Endothelial cell of umbilical vein (primary cell): ENCODE data around the gene BLVRA. TPM values are rescaled to one million over a fixed set of nuclear protein-coding genes. Genes with fewer than 3 reads are reported as not detected.

Experiments used
- BruUV-seq: library from RNA; stranded (reverse); fragments of 400-500 nt; replicated peaks from 2 replicates; lab custom pipeline; 2021; lab: Mats Ljungman, UMichigan
- CTCF ChIA-PET: fragments of 300-600, 350-600 bp; sonication (Branson Sonifier 250); formaldehyde crosslinking; loops from one replicate; lab custom pipeline; 2021; ENCODE audit warnings: antibody characterized with exemption, inconsistent platforms; lab: Charles Lee
- POLR2A ChIA-PET: fragments of 300-600, 350-600 bp; sonication (Branson Sonifier 250); formaldehyde crosslinking; loops from one replicate; lab custom pipeline; 2021; ENCODE audit warnings: antibody characterized with exemption, inconsistent platforms; lab: Charles Lee
- DNase-seq: peaks from one replicate; pipeline ENCODE4 v3.0.0-alpha.2; 2011; ENCODE audit warnings: low read depth, low spot score
- FAIRE-seq: peaks from 2 replicates; lab custom pipeline; 2011; peaks lifted over from hg19 to GRCh38; lab: Jason Lieb, UNC
- H2AFZ ChIP-seq: 2 replicates; pipeline ENCODE4 v1.6.0; 2012; ENCODE audit warnings: low read depth, low read length, control low read depth, inconsistent platforms
- H3K27ac ChIP-seq: 2 replicates; pipeline ENCODE4 v1.5.1; 2011; ENCODE audit warnings: low read depth, mild to moderate bottlenecking, control low read depth, low read length, moderate library complexity; ENCODE audit not compliant: insufficient read depth
- H3K27me3 ChIP-seq, 2 experiments: 2 replicates each; pipeline versions ENCODE4 v1.6.0 to v1.6.1; 2011; ENCODE audit warnings: low read length in 2 of 2, mixed read lengths in 1 of 2; ENCODE audit not compliant: control insufficient read depth in 2 of 2, insufficient read depth in 2 of 2
- H3K36me3 ChIP-seq, 2 experiments: 2 replicates in 1 of 2; 3 replicates in 1 of 2; pipeline ENCODE4 v1.5.1; 2011; ENCODE audit warnings: low read length in 2 of 2, mild to moderate bottlenecking in 1 of 2, moderate library complexity in 1 of 2; ENCODE audit not compliant: control insufficient read depth in 2 of 2, insufficient read depth in 2 of 2; ENCODE audit errors: extremely low read depth in 1 of 2
- H3K4me1 ChIP-seq: 3 replicates; pipeline ENCODE4 v1.5.1; 2011; ENCODE audit warnings: mild to moderate bottlenecking, low read length; ENCODE audit not compliant: control insufficient read depth, insufficient read depth; ENCODE audit errors: extremely low read depth
- H3K4me2 ChIP-seq: 2 replicates; pipeline ENCODE4 v1.6.1; 2011; ENCODE audit warnings: low read length, control low read depth, mixed read lengths; ENCODE audit not compliant: insufficient read depth
- H3K4me3 ChIP-seq, 3 experiments: fragments of 200-600 bp in 1 of 3; sonication (generic), shearing (Covaris generic) in 1 of 3; replicated peaks in 1 of 3; 2 replicates each; pipeline ENCODE4 v1.5.1; 2011 to 2016; ENCODE audit warnings: control low read depth in 3 of 3, low read length in 3 of 3, mild to moderate bottlenecking in 2 of 3, inconsistent platforms in 1 of 3, low read depth in 1 of 3, moderate library complexity in 1 of 3; ENCODE audit not compliant: insufficient read depth in 1 of 3
- H3K79me2 ChIP-seq: 2 replicates; pipeline ENCODE4 v1.6.0; 2012; ENCODE audit warnings: low read length, inconsistent platforms; ENCODE audit not compliant: control insufficient read depth, insufficient read depth
- H3K9ac ChIP-seq: replicated peaks from 2 replicates; pipeline ENCODE3; 2011; ENCODE audit warnings: low read length, control low read depth; ENCODE audit not compliant: insufficient read depth; ENCODE audit errors: extremely low read depth
- H3K9me1 ChIP-seq: replicated peaks from 3 replicates; pipeline ENCODE4 v1.6.0; 2011; ENCODE audit warnings: mild to moderate bottlenecking, low read length; ENCODE audit not compliant: control insufficient read depth, insufficient read depth; ENCODE audit errors: extremely low read depth
- H3K9me3 ChIP-seq: replicated peaks from 2 replicates; pipeline ENCODE4 v1.5.1; 2012; ENCODE audit warnings: low read length, inconsistent platforms; ENCODE audit not compliant: control insufficient read depth, insufficient read depth
- H4K20me1 ChIP-seq: replicated peaks from 2 replicates; pipeline ENCODE3; 2011; ENCODE audit warnings: mild to moderate bottlenecking, low read length; ENCODE audit not compliant: control insufficient read depth, insufficient read depth; ENCODE audit errors: extremely low read depth
- EZH2 ChIP-seq: IDR thresholded peaks from 2 replicates; pipeline ENCODE4 v1.6.1; 2012; ENCODE audit warnings: borderline replicate concordance, low read depth, mild to moderate bottlenecking, moderate library complexity, low read length, inconsistent platforms; ENCODE audit not compliant: severe bottlenecking
- FOS ChIP-seq: IDR thresholded peaks from 2 replicates; pipeline ENCODE4 v1.6.1; 2011; ENCODE audit warnings: mild to moderate bottlenecking, low read length, moderate library complexity, borderline replicate concordance; ENCODE audit not compliant: insufficient read depth
- GATA2 ChIP-seq: IDR thresholded peaks from 2 replicates; pipeline ENCODE4 v1.7.0; 2011; ENCODE audit warnings: low read depth, mild to moderate bottlenecking, moderate library complexity, mixed read lengths, low read length; ENCODE audit not compliant: insufficient read length, insufficient read depth
- JUN ChIP-seq: IDR thresholded peaks from 2 replicates; pipeline ENCODE4 v1.6.1; 2011; ENCODE audit warnings: borderline replicate concordance, low read depth; ENCODE audit not compliant: insufficient read length, insufficient read depth
- MYC ChIP-seq: IDR thresholded peaks from one replicate; pipeline ENCODE4 v1.6.1; 2011; ENCODE audit warnings: mild to moderate bottlenecking, low read depth, low read length
- POLR2A ChIP-seq: IDR thresholded peaks from 2 replicates; pipeline ENCODE4 v1.6.1; 2012; ENCODE audit warnings: low read depth, mild to moderate bottlenecking, control low read depth, low read length
- POLR2AphosphoS5 ChIP-seq: IDR thresholded peaks from 2 replicates; pipeline ENCODE4 v1.6.1; 2012; ENCODE audit warnings: low read depth, mild to moderate bottlenecking, control low read depth, low read length, moderate library complexity; ENCODE audit not compliant: insufficient read depth
- dilution Hi-C: fragments of 300-500 bp; cut with MboI; formaldehyde crosslinking; loops from one replicate; pipeline ENCODE4 v1.15.0; 2019; ENCODE audit warnings: low sequenced_read_pairs; ENCODE audit not compliant: extremely low pct_ligation_motif_present
- intact Hi-C: fragments of 100-400 bp; cut with micrococcal nuclease; formaldehyde crosslinking; loops from one replicate; pipeline ENCODE4 v1.10.0; 2022
- polyA plus RNA-seq, 4 experiments: library from polyadenylated mRNA; depleted of rRNA in 3 of 4; stranded (reverse) in 3 of 4; unstranded in 1 of 4; fragments of >200 nt; gene quantifications; 2 replicates each; pipeline versions ENCODE4 v1.2.1 to v1.2.3, GENCODE V29; 2011 to 2012; ENCODE audit warnings: missing spikeins in 1 of 4
- total RNA-seq: library from RNA; stranded (reverse); gene quantifications from 2 replicates; pipeline ENCODE4 v1.2.3, GENCODE V29; 2021
- TF ChIP-seq, protein P1 (sequence below): IDR thresholded peaks from 2 replicates; pipeline ENCODE4 v1.6.1; 2011; ENCODE audit not compliant: insufficient read depth, insufficient read length
- TF ChIP-seq, protein P2 (sequence below), 2 donors: IDR thresholded peaks; 1 replicate in 1 of 2; 2 replicates in 1 of 2; pipeline ENCODE4 v1.5.1; 2011; ENCODE audit warnings: low read length in 2 of 2, mild to moderate bottlenecking in 2 of 2, moderate library complexity in 2 of 2, control low read depth in 1 of 2, inconsistent platforms in 1 of 2, low read depth in 1 of 2; ENCODE audit not compliant: insufficient read depth in 1 of 2; ENCODE audit errors: extremely low read depth in 1 of 2

BLVRA gene
- total and polyA plus RNA-seq, 2 donors (not counting 3 experiments of a cell fraction or from before 2014, with no cell fraction given): 24.0 to 34.5 TPM

DNA sequence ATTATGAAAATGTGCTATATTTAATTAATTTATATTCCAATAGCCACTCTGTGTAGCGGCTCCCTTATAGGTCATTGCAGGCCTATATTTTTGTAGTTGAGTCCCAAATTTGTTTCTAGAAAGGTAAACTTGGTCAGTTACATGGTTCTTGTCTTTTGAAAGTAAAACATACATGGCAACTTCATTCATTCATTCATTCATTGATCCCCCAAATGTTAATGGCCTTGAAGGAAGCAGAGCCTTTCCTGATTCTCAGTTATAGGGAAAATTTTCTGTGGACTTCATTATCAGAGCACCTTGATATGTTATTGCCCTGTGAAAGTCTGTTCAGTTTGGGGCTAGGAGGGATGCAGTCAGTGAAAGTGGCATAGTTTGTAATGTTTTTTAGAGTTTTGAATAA, 2.9 kb downstream of the BLVRA start:
- H3K9ac ChIP-seq: no peak overlapping the region
- ChIA-PET CTCF (no interaction called here), POLR2A (no interaction called here)
- H3K79me2 ChIP-seq: no peaks in the 10 kb centered on the region
- FAIRE-seq (no peak), DNase-seq (no peak)
- H4K20me1 ChIP-seq: no peaks in the 10 kb centered on the region
- dilution Hi-C loops (no loop called here), intact Hi-C loops (no loop called here)
- no peaks in the 10 kb centered on the region for H3K9me3 ChIP-seq
- no peak overlapping the region for H2AFZ ChIP-seq
- no peak overlapping the region for H3K27ac ChIP-seq
- H3K27me3 ChIP-seq: no peaks in the 10 kb centered on the region
- TF ChIP-seq POLR2AphosphoS5: no peak
- TF ChIP-seq, protein P1, sequence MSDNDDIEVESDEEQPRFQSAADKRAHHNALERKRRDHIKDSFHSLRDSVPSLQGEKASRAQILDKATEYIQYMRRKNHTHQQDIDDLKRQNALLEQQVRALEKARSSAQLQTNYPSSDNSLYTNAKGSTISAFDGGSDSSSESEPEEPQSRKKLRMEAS: no peak
- no peak for TF ChIP-seq MYC
- TF ChIP-seq FOS: no peak
- TF ChIP-seq EZH2: no peak
- TF ChIP-seq JUN: no peak
- no TSS peak for BruUV-seq
- no peaks in the 10 kb centered on the region for H3K36me3 ChIP-seq
- H3K4me3 ChIP-seq: no peak overlapping the region
- no peak overlapping the region for H3K4me2 ChIP-seq
- no peaks in the 10 kb centered on the region for H3K9me1 ChIP-seq
- H3K4me1 ChIP-seq: peaks cover 4% of the 10 kb centered on the region

DNA sequence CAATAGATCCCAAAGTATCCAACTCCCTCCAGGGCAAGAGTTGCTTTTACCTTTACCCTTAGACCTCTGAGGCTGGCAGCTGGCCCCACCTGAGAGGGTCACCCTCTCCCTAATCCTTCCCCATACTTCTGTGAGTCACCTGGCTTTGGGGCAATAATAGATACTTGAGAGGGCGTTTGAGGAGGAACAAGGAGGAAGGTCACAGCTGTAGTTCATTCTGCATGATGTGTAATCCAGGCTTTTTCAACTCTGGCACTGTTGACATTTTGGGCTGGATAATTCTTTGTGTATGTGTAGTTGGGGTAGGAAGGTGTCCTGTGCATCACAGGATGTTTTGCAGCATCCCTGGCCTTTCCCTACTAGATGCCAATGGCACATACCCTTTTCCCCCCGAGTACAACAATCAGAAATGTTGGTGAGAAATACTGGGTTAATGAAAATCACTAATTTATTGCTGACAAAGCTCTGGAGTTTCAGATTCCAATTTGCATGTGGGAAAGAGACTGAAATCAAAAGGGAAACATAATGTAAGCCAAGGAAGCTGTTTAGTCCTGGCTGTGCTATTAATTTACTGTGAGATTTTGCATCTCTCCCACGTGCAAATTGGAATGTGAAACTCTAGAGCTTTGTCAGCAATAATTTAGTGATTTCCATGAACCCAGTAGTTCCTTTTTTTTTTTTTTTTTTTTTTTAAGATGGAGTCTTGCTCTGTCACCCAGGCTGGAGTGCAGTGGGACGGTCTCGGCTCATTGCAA, 3.6 kb downstream of the BLVRA start:
- intact Hi-C loops: no loop called here
- POLR2A ChIA-PET: no interaction called here
- no peak for TF ChIP-seq MYC
- TF ChIP-seq, protein P2, sequence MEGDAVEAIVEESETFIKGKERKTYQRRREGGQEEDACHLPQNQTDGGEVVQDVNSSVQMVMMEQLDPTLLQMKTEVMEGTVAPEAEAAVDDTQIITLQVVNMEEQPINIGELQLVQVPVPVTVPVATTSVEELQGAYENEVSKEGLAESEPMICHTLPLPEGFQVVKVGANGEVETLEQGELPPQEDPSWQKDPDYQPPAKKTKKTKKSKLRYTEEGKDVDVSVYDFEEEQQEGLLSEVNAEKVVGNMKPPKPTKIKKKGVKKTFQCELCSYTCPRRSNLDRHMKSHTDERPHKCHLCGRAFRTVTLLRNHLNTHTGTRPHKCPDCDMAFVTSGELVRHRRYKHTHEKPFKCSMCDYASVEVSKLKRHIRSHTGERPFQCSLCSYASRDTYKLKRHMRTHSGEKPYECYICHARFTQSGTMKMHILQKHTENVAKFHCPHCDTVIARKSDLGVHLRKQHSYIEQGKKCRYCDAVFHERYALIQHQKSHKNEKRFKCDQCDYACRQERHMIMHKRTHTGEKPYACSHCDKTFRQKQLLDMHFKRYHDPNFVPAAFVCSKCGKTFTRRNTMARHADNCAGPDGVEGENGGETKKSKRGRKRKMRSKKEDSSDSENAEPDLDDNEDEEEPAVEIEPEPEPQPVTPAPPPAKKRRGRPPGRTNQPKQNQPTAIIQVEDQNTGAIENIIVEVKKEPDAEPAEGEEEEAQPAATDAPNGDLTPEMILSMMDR (IDR thresholded peaks at IDR 0.05; ENCODE audit: extremely low read depth in 1 of 2, insufficient read depth in 1 of 2, low read depth in 1 of 2, low read length in 2 of 2): no peak
- no peak for TF ChIP-seq POLR2AphosphoS5
- no peak for TF ChIP-seq EZH2
- TF ChIP-seq, protein P1: no peak
- no peak for TF ChIP-seq JUN
- TF ChIP-seq FOS: no peak
- TF ChIP-seq GATA2: no peak
- TF ChIP-seq POLR2A: no peak
- BruUV-seq: no TSS peak
- no peaks in the 10 kb centered on the region for H3K36me3 ChIP-seq
- H3K27ac ChIP-seq: no peak overlapping the region
- no peak overlapping the region for H3K9ac ChIP-seq
- no peaks in the 10 kb centered on the region for H3K79me2 ChIP-seq
- H2AFZ ChIP-seq: no peak overlapping the region
- peaks cover 4% of the 10 kb centered on the region for H3K4me1 ChIP-seq
- DNase-seq: no peak
- CTCF ChIA-PET: interaction anchor here (0.8 to 1.5 kb wide), 2 partner anchors 115 to 180 kb away, joined by 3 to 6 read pairs; partner anchors contain the start of gene STK17A
- no peak for FAIRE-seq
- H3K27me3 ChIP-seq: no peaks in the 10 kb centered on the region
- H3K4me3 ChIP-seq: no peak overlapping the region
- H3K4me2 ChIP-seq: no peak overlapping the region
- dilution Hi-C loops: no loop called here
- no peaks in the 10 kb centered on the region for H3K9me3 ChIP-seq
- no peaks in the 10 kb centered on the region for H4K20me1 ChIP-seq
- H3K9me1 ChIP-seq: no peaks in the 10 kb centered on the region
